Cortex of kidney (tissue), 1 donor: ENCODE results near the gene ABCC9.

Experiments
- DNase-seq: peaks from one replicate; lab custom pipeline; 2025; lab: John Stamatoyannopoulos, UW

The ABCC9 gene

DNA sequence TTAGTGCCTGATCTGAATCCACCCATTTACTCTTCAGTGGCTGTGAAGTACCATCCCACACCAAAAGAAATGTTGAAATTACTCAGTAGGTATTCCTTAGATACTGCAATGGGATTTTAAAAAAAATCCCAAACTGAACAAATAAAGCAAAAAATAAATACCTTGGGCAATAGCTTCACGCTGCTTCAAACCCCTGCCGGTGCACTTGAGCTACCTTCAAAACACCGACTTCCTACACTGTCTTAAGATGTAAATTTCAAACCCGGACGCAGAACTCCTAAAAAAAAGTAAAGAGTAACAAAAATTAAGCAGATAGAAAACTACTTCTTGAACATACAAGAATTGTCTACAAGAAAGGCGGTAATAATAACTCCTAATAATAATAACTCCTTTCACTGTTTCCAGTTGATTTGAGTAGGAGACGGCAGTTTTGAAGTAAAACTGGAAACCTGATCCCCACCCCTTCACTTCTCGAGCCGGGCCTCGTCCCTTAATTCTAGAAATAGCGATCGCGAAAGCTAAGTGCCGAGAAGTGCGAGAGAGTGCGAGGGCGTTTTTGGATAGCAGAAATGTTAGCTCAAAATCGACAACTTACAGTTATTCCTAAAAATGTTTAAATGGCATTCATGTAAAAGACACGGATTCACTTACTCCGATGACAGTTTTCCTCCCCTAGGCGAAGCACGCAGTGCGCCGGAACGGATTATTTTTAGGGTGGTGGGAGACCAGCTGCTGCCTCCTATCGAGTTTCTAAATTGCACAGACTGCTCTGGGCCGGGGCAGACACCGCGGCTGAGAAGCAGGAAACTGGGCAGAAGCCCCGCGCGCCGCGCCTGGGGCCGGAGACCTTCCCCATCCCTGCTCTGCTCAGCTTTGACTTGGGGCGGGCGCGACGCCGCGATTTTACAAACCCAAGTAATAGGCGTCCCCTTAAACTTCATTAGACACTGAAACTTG, at the start of gene ABCC9:
Gene ABCC9, minus strand, starts transcription at position 878 of the 957 bp plus-strand sequence. CDS start 4,752 bp downstream, outside the sequence.
- no peak for DNase-seq

DNA sequence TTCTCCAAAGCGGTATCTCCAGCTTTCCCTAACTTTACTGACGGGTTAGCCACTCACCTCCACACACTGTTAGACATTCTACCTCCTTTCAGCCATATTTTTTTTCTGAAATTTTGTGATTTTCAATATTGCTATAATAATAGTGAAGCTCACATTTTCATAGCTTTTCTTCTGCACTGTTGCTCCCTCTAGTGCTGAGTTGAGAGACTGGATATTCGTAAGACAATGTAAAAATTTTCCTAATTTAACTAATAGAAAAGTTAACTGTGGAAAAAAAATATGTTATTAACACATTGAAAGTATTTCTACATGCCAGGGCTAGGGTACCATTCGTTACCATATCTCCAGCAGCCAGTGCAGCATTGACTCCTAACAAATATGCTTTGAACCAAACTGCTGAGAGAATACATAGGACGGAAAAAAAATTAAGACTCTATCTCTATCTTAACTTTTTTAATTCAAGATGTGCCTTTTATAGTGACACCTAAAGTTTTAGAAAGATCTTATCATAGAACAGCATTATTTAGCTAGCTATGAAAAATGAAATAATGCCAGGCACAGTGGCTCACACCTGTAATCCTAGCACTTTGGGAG, 48.7 kb upstream of the ABCC9 start:
- DNase-seq, result no peak

- no peak for DNase-seq
These were observed 47.4 kb upstream of the ABCC9 start for GRCh38 chr12:21988619-21989018.

- no peak for DNase-seq
These were observed 46.5 kb upstream of the ABCC9 start for GRCh38 chr12:21987755-21988154.

GRCh38 chr12:21985155-21985554, 43.9 kb upstream of the ABCC9 start:
- DNase-seq, result no peak

GRCh38 chr12:21984375-21984774, 43.1 kb upstream of the ABCC9 start:
- DNase-seq, result no peak

DNA sequence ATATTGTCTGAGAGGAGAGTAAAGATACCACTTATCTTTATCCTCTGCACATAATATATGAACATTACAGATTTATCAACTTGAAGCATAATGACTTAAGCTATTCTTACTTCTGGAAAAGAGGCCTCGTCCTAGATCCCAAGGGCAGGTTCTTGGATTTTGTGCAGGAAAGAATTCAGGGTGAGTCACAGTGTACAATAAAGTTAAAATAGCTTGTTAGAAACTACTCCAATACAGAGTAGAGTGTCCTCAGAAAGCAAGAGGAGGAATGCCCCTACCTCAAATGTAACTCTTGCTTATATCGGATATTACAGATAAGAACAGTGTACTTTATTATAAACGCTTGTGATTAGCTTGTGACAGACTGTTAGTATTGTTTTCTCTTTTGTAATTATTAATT, 41.9 kb upstream of the ABCC9 start:
- no peak for DNase-seq

DNA sequence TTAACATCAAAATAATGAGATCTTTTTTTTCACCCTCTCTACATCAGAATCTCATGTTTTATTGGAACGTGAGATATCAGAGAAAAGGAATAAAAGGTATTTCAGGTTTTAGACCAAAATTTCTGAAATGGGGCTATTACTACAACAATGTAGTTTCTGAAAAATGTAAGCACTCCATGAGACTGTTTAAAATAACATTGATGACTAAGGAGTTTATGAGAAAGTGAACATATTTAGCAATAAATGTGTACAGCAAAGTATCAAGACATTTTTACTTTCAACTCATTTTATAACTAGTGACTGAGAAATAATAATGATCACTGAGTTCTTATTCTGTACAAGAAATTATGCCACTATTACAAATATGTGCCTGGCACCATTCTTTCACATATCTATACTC, 39.3 kb upstream of the ABCC9 start:
- DNase-seq, result no peak

DNA sequence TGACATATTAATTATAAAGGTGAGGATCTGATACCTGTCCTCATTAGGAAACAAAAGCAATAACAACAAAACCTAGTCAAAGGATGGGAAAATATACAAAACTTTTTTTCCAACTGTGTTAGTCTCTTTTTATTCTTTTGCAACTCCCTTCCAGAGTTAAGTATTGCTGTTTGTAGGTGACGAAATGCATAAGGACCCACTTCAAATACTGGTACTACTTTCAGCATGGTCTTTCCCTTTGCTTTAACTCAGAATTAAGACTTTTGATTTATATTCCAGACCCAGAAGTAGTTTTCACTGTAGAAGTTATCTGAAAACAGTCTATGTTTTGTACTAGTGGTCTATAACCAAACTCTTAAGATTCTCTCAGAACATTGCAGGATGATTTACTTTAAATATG, 34.1 kb upstream of the ABCC9 start:
- no peak for DNase-seq

GRCh38 chr12:21973221-21973620, 32.0 kb upstream of the ABCC9 start:
- DNase-seq, result no peak

DNA sequence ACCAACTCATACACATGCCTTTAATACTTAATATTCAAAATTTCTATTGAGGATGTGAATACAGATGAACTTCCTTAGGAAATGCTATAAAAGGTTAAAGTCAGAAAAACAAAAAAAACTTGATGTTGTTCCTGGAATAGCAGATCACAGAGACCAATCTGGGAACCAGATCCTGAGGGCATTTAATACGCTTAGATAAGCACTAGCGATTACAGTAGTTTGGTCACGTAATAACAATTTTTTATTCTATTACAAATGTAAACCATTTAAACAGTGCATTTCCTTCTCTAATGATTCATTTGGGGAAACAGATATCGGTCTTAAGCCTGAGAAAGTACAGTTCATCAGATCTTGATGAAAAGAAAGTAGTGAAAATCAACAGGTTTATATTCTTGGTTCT, 30.8 kb upstream of the ABCC9 start:
- DNase-seq, result no peak

GRCh38 chr12:21971344-21971743, 30.1 kb upstream of the ABCC9 start:
- no peak for DNase-seq

DNA sequence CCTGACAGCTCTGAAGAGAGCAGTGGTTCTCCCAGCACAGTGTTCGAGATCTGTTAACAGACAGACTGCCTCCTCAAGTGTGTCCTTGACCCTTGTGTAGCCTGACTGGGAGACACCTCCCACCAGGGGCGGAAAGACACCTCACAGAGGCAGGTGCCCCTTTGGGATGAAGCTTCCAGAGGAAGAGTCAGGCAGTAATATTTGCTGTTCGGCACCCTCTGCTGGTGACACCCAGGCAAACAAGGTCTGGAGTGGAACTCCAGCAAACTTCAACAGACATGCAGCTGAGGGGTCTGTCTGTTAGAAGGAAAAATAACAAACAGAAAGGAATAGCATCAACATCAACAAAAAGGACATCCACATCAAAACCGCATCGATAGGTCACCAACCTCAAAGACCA, 21.6 kb upstream of the ABCC9 start:
- no peak for DNase-seq

DNA sequence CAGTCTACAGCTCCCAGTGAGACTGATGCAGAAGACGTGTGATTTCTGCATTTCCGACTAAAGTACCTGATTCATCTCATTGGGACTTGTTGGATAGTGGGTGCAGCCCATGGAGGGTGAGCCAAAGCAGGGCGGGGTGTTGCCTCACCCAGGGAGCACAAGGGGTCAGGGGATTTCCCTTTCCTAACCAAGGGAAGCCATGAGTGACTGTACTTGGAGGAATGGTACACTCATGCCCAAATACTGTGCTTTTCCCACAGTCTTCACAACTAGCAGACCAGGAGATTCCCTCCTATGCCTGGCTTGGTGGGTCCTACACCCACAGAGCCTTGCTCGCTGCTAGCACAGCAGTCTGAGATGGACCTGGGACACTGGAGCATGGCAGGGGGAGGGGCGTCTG, 21.0 kb upstream of the ABCC9 start:
- no peak for DNase-seq

DNA sequence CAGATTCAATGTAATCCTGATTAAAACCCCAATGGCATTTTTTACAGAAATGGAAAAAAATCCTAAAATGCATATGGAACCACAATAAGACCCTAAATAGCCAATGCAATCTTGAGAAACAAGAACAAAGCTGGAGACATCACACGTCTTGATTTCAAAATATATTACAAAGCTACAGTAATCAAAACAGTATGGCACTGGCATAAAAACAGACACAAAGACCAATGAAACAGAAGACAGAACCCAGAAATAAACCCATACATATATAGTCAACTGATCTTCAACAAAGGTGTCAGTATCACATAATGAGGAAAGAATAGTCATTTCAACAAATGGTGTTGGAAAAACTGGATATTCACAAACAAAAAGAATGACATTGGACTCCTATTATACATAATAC, 9.4 kb upstream of the ABCC9 start:
- no peak for DNase-seq

DNA sequence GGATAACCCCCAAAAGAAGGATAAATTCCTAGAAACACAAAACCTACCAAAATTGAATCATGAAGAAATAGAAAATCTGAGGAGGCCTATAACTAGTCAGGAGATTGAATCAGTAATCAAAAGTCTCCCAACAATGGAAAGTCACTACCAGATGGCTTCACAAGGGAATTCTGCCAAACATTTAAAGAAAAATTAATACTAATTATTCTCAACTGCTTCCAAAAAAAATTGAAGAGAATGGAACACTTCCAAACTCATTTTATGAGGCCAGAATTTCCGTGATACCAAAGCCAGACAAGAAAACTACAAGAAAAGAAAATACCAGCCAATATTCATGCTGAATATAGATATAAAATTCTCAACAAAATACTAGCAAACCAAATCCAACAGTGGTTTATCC, 7.8 kb upstream of the ABCC9 start:
- no peak for DNase-seq

DNA sequence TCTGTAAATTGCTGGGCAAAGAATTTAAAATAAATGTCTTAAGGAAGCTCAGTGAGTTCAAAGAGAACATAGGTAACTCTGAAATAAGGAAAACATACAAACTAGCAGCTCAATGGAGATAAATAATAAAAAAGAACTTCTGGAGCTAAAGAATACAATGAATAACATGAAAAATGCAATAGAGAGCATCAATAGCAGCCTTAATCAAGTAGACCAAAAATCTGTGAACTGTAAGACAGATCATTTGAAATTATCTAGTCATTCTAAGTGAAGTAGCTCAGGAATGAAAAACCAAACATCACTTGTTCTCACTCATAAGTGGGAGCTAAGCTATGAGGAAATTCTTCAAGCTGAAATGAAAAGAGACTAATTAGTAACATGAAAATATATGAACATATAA, 5.8 kb upstream of the ABCC9 start:
- no peak for DNase-seq

- no peak for DNase-seq
These were observed 3.8 kb upstream of the ABCC9 start for GRCh38 chr12:21945002-21945401.

- no peak for DNase-seq
These were observed 1.1 kb upstream of the ABCC9 start for GRCh38 chr12:21942377-21942703.

DNA sequence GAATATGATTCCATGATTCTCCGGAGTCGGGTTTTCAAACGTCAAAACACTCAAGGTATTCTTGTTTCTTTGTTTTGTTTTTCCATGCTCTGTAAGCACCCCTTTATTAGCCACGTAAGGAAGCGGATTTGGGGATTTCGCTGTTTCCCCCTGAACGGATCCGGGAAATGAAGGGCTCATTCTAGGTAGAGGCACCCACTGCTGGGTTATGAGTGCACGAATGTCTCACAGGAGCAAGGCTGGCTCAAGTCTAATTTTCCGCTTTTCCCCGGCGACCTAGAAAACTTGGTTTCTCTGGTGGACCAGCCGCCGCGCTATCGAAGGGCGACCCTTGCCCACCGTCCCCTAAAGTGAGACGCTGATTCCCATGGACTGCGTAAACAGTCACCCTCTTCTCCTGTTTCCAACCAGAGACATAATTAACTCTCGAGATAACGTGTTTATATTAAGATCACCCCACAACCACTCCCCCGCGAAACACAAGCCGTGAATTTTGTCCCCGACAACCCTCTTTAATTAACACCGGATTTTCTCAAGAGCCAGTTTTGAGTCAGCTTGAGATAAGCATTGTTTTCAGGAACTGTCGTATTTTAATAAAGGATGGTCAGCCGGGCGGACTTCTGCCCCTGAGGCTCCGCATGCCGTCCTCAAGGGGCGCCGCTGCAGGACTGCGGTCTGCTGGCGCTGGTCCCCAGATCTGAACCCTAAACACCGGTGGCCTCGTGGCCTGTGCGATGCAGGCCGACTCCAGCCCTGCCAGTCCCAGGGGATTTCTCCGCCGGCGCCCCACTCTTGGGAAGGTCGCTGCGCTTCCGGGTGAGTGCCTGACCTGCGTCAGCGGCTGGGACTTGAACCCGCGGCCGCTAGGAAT, 515 bp upstream of the ABCC9 start:
- DNase-seq, result no peak

GRCh38 chr12:21939435-21939834, 1.8 kb downstream of the ABCC9 start:
- DNase-seq, result no peak

GRCh38 chr12:21938879-21939278, 2.3 kb downstream of the ABCC9 start:
- no peak for DNase-seq

- no peak for DNase-seq
These were observed 7.1 kb downstream of the ABCC9 start for GRCh38 chr12:21934173-21934572.
